ENCODE results near the gene STRN3. TPM values are rescaled to one million over a fixed set of nuclear protein-coding genes. Genes with fewer than 3 reads are reported as not detected.

The STRN3 gene
- total and polyA plus RNA-seq, 10 of the 15 experiments (the other 5 are each of a cell fraction or from before 2014, with no cell fraction given), result 7.8 to 27.9 (median 14.1) TPM

DNA sequence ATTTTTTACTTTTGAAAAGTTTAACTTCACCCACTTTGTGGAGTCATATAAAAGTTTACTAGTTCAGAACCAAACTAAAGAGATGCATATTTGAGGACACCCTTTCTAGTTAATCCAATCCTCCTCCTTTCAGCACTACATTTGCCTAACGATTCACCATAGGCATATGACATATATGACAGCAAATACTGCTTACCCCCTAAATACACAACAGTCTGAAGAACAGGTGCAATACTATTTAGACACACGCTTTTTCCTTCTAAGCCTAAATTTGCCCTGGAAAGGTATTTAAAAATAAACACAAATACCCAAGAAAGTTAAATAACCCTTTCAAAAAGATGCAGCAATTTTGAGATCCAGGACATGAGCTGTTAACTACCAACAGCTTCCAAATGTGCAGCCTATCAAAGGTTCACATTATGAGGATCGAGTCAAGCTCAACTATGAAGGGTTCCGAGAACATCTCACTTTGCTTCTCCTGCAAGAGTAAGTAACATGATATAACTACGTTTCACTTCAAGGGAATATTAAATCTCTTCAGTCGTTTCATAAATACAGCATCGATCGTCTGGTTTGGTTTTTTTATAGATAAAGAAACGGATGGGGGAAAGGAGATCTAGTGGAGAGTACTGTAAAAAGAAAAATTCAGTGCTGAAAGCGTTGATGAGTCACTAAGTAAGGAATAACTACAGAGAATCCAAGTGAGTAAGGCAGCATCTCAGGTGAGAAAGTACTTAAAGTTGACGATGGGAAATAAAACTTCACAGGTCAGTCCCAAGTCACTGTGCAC, 1.4 kb downstream of the STRN3 start (continued):
- TF ChIP-seq, protein P1, sequence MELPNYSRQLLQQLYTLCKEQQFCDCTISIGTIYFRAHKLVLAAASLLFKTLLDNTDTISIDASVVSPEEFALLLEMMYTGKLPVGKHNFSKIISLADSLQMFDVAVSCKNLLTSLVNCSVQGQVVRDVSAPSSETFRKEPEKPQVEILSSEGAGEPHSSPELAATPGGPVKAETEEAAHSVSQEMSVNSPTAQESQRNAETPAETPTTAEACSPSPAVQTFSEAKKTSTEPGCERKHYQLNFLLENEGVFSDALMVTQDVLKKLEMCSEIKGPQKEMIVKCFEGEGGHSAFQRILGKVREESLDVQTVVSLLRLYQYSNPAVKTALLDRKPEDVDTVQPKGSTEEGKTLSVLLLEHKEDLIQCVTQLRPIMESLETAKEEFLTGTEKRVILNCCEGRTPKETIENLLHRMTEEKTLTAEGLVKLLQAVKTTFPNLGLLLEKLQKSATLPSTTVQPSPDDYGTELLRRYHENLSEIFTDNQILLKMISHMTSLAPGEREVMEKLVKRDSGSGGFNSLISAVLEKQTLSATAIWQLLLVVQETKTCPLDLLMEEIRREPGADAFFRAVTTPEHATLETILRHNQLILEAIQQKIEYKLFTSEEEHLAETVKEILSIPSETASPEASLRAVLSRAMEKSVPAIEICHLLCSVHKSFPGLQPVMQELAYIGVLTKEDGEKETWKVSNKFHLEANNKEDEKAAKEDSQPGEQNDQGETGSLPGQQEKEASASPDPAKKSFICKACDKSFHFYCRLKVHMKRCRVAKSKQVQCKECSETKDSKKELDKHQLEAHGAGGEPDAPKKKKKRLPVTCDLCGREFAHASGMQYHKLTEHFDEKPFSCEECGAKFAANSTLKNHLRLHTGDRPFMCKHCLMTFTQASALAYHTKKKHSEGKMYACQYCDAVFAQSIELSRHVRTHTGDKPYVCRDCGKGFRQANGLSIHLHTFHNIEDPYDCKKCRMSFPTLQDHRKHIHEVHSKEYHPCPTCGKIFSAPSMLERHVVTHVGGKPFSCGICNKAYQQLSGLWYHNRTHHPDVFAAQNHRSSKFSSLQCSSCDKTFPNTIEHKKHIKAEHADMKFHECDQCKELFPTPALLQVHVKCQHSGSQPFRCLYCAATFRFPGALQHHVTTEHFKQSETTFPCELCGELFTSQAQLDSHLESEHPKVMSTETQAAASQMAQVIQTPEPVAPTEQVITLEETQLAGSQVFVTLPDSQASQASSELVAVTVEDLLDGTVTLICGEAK (IDR thresholded peaks at IDR 0.05; ENCODE audit: borderline replicate concordance), result no peak
- TF ChIP-seq CBX5 (IDR thresholded peaks at IDR 0.05; ENCODE audit: low read depth), result no peak
- no peak for TF ChIP-seq ESRRA (IDR thresholded peaks at IDR 0.05; ENCODE audit: low read length)
- no peak for TF ChIP-seq GABPA (IDR thresholded peaks at IDR 0.05; ENCODE audit: low read depth)
- TF ChIP-seq SMC3 (IDR thresholded peaks at IDR 0.05; ENCODE audit: borderline replicate concordance, low read length), result no peak
- TF ChIP-seq ZNF217 (IDR thresholded peaks at IDR 0.05), result no peak
- TF ChIP-seq SPI1 (IDR thresholded peaks at IDR 0.05; ENCODE audit: borderline replicate concordance, insufficient read depth, low read depth, low read length), result no peak
- TF ChIP-seq RUNX3 (IDR thresholded peaks at IDR 0.05; ENCODE audit: low read length), result no peak
- no peak for TF ChIP-seq CEBPB (IDR thresholded peaks at IDR 0.05; ENCODE audit: borderline replicate concordance in 1 of 2, low read depth in 2 of 2, low read length in 2 of 2)
- TF ChIP-seq ZNF384 (IDR thresholded peaks at IDR 0.05; ENCODE audit: borderline replicate concordance, low read depth, low read length), result no peak
